ENCODE data around the gene RNF150. TPM values are rescaled to one million over a fixed set of nuclear protein-coding genes. Genes with fewer than 3 reads are reported as not detected.

Gene RNF150
- not detected in 2 replicates for total RNA-seq

DNA sequence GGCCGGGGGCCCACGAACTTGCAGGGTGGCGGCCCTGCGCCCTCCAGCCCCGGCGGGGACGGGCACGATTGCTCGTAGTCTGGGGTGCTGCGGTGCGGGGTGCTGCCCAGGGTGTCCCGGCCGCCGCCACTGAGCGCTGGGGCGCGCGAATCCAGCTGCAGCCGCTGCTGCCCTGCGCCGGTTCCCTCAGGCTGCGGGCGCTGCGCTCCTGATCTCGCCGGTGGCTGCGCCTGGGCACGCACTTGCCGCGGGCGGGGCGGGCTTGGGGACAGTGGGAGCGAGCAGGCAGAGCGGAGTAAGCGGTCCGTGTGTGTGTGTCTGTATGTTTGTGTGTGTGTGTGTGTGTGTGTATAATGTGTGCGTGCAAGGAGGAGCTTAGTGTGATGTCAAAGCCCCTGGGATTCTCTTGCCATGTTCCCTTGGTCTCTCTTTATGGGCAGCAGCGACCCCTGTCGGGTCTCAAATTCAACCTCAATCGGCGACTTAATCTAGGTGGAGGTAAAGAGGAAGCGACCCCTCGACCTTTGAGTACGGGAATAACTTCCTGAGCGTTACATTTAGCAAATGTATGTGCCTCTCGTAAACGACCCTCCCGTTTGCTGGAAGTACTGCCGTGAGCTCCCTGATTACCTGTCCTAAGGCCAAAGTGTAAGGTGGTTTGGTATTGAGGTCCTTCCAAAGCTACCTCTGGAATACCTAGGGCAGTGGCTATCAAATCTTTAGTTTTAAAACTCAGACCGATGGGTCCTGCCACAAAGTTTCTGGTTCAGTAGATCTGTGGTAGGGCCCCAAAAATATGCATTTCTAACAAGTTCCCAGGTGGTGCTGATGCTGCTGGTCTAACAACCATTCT lies at the start of gene RNF150:
RNF150 (minus strand) TSS at position 324 of the 853 bp plus-strand sequence.
- intact Hi-C loops (cut with micrococcal nuclease) = loop anchor here (1.0 to 2.0 kb wide), 2 partner anchors 87 to 272 kb away; partner anchors contain the start of gene ZNF330
- TF ChIP-seq, protein P1, sequence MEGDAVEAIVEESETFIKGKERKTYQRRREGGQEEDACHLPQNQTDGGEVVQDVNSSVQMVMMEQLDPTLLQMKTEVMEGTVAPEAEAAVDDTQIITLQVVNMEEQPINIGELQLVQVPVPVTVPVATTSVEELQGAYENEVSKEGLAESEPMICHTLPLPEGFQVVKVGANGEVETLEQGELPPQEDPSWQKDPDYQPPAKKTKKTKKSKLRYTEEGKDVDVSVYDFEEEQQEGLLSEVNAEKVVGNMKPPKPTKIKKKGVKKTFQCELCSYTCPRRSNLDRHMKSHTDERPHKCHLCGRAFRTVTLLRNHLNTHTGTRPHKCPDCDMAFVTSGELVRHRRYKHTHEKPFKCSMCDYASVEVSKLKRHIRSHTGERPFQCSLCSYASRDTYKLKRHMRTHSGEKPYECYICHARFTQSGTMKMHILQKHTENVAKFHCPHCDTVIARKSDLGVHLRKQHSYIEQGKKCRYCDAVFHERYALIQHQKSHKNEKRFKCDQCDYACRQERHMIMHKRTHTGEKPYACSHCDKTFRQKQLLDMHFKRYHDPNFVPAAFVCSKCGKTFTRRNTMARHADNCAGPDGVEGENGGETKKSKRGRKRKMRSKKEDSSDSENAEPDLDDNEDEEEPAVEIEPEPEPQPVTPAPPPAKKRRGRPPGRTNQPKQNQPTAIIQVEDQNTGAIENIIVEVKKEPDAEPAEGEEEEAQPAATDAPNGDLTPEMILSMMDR (IDR thresholded peaks at IDR 0.05) = no peak
- CTCF ChIA-PET = no interaction called here

DNA sequence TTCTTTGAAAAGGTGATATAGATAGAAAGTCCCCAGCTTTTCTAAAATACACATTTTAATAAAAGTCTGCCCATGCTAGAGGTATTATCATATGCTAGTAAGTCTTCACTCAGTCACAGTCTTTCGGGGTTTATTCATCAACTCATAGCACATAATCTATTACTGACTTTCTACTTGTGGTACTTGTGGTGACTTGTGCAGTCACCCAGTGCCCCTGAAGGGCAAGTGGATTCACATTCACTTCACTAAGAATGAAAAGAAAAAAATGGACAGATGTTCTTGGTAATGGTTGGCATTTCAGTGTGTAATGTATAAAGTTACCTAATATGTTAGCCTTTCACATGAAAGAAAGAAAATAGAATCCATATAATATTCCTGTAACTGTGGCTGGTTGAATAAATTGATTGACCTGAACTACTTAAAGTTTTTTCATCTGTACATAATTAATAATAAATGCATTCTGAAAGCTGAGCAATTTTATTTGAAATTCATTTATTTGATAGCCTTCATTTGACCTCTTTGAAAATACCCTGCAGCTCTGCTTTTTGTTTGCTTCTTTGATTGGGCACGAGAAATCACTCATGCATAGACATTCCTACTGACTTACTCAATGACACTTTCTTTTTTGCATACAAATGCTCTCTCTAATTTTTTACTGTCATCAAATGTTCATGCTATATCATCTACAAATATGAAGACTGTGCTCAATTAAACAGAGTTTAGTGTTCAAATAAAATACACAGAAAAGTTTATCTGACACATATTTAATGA lies 47.9 kb upstream of the RNF150 start:
- ATAC-seq (ENCODE audit: low read depth) = no peak

More for the DNA sequence above, at the start of gene RNF150:
- POLR2A ChIA-PET = interaction anchor here (0.5 kb wide), 1 partner anchor 284 kb away, joined by 6 read pairs; no protein-coding TSS in a partner anchor
- Mint-ChIP-seq H3K36me3 (ENCODE audit: low read depth) (no peaks in the 10 kb centered on the region), H3K4me1 (peaks cover 17% of the 10 kb centered on the region), H3K4me3 (peak within 1 kb of the TSS; percentile 84), H3K27me3 (peaks cover 62% of the 10 kb centered on the region), H3K9me3 (no peaks in the 10 kb centered on the region), H3K27ac (no peak within 1 kb of the TSS)
- peak; percentile 71 for ATAC-seq (ENCODE audit: low read depth)
- peak; percentile 32 for DNase-seq

DNA sequence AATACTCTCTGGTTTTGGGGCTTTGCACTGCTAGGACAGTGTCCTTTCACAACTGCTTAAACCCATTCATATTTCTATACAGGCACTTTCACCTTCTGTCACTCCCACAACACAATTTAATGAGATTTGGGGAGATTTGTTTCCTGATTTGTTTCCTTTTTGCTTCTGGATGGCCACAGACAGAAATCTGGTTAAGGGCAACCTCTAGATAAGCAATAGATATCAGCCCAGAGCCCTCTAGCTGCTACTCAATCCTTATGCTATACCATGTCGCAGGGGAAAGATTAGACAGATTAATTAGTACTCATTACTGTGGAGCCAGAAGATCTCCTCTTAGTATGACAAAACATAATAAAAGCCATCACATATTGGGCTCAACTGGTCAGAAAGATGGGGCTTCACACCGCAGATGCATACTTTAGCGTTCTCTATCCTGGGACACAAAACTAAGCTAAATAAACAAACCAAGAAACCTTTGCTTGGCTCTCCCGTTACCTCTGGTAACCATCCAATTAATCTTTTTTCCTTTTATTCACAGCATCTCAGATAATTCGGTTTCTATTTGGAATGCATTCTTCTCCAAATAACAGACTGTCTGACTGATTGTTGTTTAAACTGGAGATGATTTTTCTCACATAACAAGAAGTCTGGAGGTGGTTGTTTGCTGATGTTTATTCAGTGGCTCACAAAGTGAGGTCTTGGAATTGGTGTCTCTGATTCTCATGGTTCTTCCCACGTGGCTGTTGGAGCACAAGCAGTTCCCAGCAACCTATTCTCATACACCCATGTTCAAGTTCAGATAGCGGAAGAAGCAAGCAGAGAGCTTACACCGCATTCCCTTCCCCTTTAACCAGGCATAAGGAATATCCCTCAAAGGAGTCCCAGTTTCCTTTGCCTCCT lies 46.5 kb upstream of the RNF150 start:
- intact Hi-C loops (cut with micrococcal nuclease) = no loop called here
- Mint-ChIP-seq H3K4me1 (no peaks in the 10 kb centered on the region), H3K4me3 (no peak overlapping the region), H3K36me3 (ENCODE audit: low read depth) (no peaks in the 10 kb centered on the region), H3K27ac (no peak overlapping the region), H3K27me3 (peaks cover 4% of the 10 kb centered on the region), H3K9me3 (peaks cover 2% of the 10 kb centered on the region)
- ATAC-seq (ENCODE audit: low read depth) (no peak), DNase-seq (no peak)
- ChIA-PET POLR2A (no interaction called here), CTCF (no interaction called here)
- TF ChIP-seq, protein P1 (IDR thresholded peaks at IDR 0.05) = no peak

More for the DNA sequence above, 47.9 kb upstream of the RNF150 start:
- POLR2A ChIA-PET = no interaction called here
- Mint-ChIP-seq H3K27me3 (peaks cover 6% of the 10 kb centered on the region), H3K4me1 (no peaks in the 10 kb centered on the region), H3K4me3 (no peak overlapping the region), H3K36me3 (ENCODE audit: low read depth) (no peaks in the 10 kb centered on the region), H3K27ac (no peak overlapping the region), H3K9me3 (peaks cover 2% of the 10 kb centered on the region)
- CTCF ChIA-PET = no interaction called here
- intact Hi-C loops (cut with micrococcal nuclease) = no loop called here
- DNase-seq = no peak
- TF ChIP-seq, protein P1 (IDR thresholded peaks at IDR 0.05) = no peak

DNA sequence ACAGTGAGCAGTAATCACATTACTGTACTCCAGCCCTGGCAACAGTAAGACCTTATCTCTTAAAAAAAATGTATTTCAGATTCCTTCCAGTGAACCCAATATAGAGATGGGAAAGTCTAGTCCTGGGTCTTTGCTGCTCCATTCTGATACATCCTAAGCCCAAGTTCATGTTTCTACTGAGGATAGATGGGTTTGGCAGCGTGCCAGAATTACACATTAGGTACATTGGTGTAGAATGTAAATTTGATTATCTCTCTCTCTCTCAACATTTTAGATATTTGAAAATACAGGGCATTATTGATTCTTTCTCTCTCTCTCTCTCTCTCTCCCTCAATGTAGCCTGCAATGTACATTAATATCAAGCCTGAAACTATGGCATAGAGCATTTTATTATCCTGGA lies 43.9 kb upstream of the RNF150 start:
- ATAC-seq (ENCODE audit: low read depth) (no peak), DNase-seq (no peak)
- TF ChIP-seq, protein P1 (IDR thresholded peaks at IDR 0.05) = no peak
- intact Hi-C loops (cut with micrococcal nuclease) = no loop called here
- ChIA-PET POLR2A (no interaction called here), CTCF (no interaction called here)
- H3K27ac Mint-ChIP-seq = no peak overlapping the region
- no peaks in the 10 kb centered on the region for H3K9me3 Mint-ChIP-seq
- peaks cover 2% of the 10 kb centered on the region for H3K27me3 Mint-ChIP-seq
- H3K4me3 Mint-ChIP-seq = no peak overlapping the region
- H3K36me3 Mint-ChIP-seq (ENCODE audit: low read depth) = no peaks in the 10 kb centered on the region
- no peaks in the 10 kb centered on the region for H3K4me1 Mint-ChIP-seq

All from activated B cell treated with CpG ODN at 0.5 μM for 24 hours (primary cell).